H9 (cell line): ENCODE data around the gene KLHL15. TPM values are rescaled to one million over a fixed set of nuclear protein-coding genes. Genes with fewer than 3 reads are reported as not detected.

Experiments
- DNase-seq: peaks from one replicate; pipeline ENCODE4 v3.0.0-alpha.2; 2017
- H2AFZ ChIP-seq: one replicate; pipeline ENCODE4 v1.6.1; 2013; ENCODE audit warnings: mild to moderate bottlenecking, low read length, control low read depth, moderate library complexity
- H2AK5ac ChIP-seq: 2 replicates; pipeline ENCODE4 v1.6.1; 2013; ENCODE audit warnings: low read length, control low read depth, mixed read lengths; ENCODE audit not compliant: insufficient read length
- H2BK120ac ChIP-seq: one replicate; pipeline ENCODE4 v1.6.1; 2013; ENCODE audit warnings: low read depth, mild to moderate bottlenecking, low read length, control low read depth, inconsistent platforms; ENCODE audit not compliant: poor library complexity, severe bottlenecking
- H2BK12ac ChIP-seq: 2 replicates; pipeline ENCODE4 v1.6.1; 2013; ENCODE audit warnings: low read length, control low read depth, mixed read lengths, low read depth; ENCODE audit not compliant: insufficient read length
- H2BK15ac ChIP-seq: 2 replicates; pipeline ENCODE4 v1.6.1; 2013; ENCODE audit warnings: low read depth, low read length, control low read depth
- H2BK20ac ChIP-seq: one replicate; pipeline ENCODE4 v1.6.1; 2013; ENCODE audit warnings: low read depth, mild to moderate bottlenecking, low read length, control low read depth, inconsistent platforms; ENCODE audit not compliant: poor library complexity, severe bottlenecking
- H2BK5ac ChIP-seq: 2 replicates; pipeline ENCODE4 v1.6.1; 2013; ENCODE audit warnings: low read length, control low read depth, mixed read lengths; ENCODE audit not compliant: insufficient read length
- H3K14ac ChIP-seq: 2 replicates; pipeline ENCODE4 v1.6.1; 2013; ENCODE audit warnings: low read length, control low read depth; ENCODE audit not compliant: insufficient read depth
- H3K18ac ChIP-seq: 2 replicates; pipeline ENCODE4 v1.6.1; 2013; ENCODE audit warnings: low read depth, mild to moderate bottlenecking, mixed read lengths, low read length, control low read depth; ENCODE audit not compliant: insufficient read length
- H3K23ac ChIP-seq: 2 replicates; pipeline ENCODE4 v1.6.1; 2013; ENCODE audit warnings: low read length, control low read depth, mixed read lengths, low read depth; ENCODE audit not compliant: insufficient read length
- H3K23me2 ChIP-seq: 2 replicates; pipeline ENCODE4 v1.6.1; 2013; ENCODE audit warnings: low read depth, mild to moderate bottlenecking, mixed read lengths, low read length, control low read depth; ENCODE audit not compliant: insufficient read length, poor library complexity, severe bottlenecking
- H3K27ac ChIP-seq: 2 replicates; pipeline ENCODE4 v1.5.1; 2013; ENCODE audit warnings: low read length, control low read depth, mixed read lengths, low read depth; ENCODE audit not compliant: insufficient read length
- H3K27me3 ChIP-seq: 2 replicates; pipeline ENCODE4 v1.6.1; 2013; ENCODE audit warnings: low read length, control low read depth, inconsistent platforms; ENCODE audit not compliant: insufficient read depth
- H3K4ac ChIP-seq: 2 replicates; pipeline ENCODE4 v1.6.1; 2013; ENCODE audit warnings: low read depth, mild to moderate bottlenecking, control low read depth, inconsistent platforms, low read length, moderate library complexity
- H3K4me1 ChIP-seq: 2 replicates; pipeline ENCODE4 v1.6.1; 2013; ENCODE audit warnings: low read length, control low read depth, inconsistent platforms; ENCODE audit not compliant: insufficient read depth
- H3K4me2 ChIP-seq: 2 replicates; pipeline ENCODE4 v1.6.1; 2013; ENCODE audit warnings: low read length, control low read depth, mixed read lengths; ENCODE audit not compliant: insufficient read length, insufficient read depth
- H3K56ac ChIP-seq: 2 replicates; pipeline ENCODE4 v1.6.1; 2013; ENCODE audit warnings: low read depth, mild to moderate bottlenecking, mixed read lengths, low read length, control low read depth; ENCODE audit not compliant: insufficient read length
- H3K79me1 ChIP-seq: 2 replicates; pipeline ENCODE4 v1.6.1; 2013; ENCODE audit warnings: low read depth, mild to moderate bottlenecking, moderate library complexity, low read length, control low read depth, inconsistent platforms; ENCODE audit not compliant: insufficient read depth, poor library complexity, severe bottlenecking
- H3K79me2 ChIP-seq: 2 replicates; pipeline ENCODE4 v1.6.1; 2013; ENCODE audit warnings: low read length, control low read depth, inconsistent platforms; ENCODE audit not compliant: insufficient read depth
- H3K9ac ChIP-seq: 2 replicates; pipeline ENCODE4 v1.6.1; 2013; ENCODE audit warnings: low read length, control low read depth, mixed read lengths; ENCODE audit not compliant: insufficient read length; ENCODE audit errors: extremely low read depth
- H3K9me3 ChIP-seq: one replicate; pipeline ENCODE4 v1.6.1; 2013; ENCODE audit warnings: low read depth, low read length, inconsistent platforms; ENCODE audit not compliant: control insufficient read depth
- H3T11ph ChIP-seq: one replicate; pipeline ENCODE4 v1.6.1; 2013; ENCODE audit warnings: mild to moderate bottlenecking, low read length, control low read depth, inconsistent platforms
- H4K20me1 ChIP-seq: one replicate; pipeline ENCODE4 v1.6.1; 2013; ENCODE audit not compliant: control insufficient read depth, insufficient read length, insufficient read depth
- H4K5ac ChIP-seq: 2 replicates; pipeline ENCODE4 v1.6.1; 2013; ENCODE audit warnings: low read depth, mild to moderate bottlenecking, mixed read lengths, low read length, control low read depth; ENCODE audit not compliant: insufficient read length
- H4K8ac ChIP-seq: replicated peaks from 2 replicates; pipeline ENCODE4 v1.6.1; 2013; ENCODE audit warnings: low read length, control low read depth, mixed read lengths, low read depth; ENCODE audit not compliant: insufficient read length
- H4K91ac ChIP-seq: 2 replicates; pipeline ENCODE4 v1.6.1; 2013; ENCODE audit warnings: low read depth, mild to moderate bottlenecking, moderate library complexity, mixed read lengths, low read length, control low read depth; ENCODE audit not compliant: insufficient read length
- H3K27ac Mint-ChIP-seq, 3 experiments: 2 replicates in 2 of 3; 3 replicates in 1 of 3; pipeline ENCODE4 v1.8.0; 2020 to 2021; ENCODE audit warnings: mixed read lengths in 3 of 3, mild to moderate bottlenecking in 1 of 3, moderate library complexity in 1 of 3
- H3K27me3 Mint-ChIP-seq: 2 replicates; pipeline ENCODE4 v1.8.0; 2021; ENCODE audit warnings: low read depth, mild to moderate bottlenecking, moderate library complexity, mixed read lengths
- H3K36me3 Mint-ChIP-seq, 3 experiments: 2 replicates in 2 of 3; 3 replicates in 1 of 3; pipeline ENCODE4 v1.8.0; 2020 to 2021; ENCODE audit warnings: low read depth in 3 of 3, mixed read lengths in 3 of 3; ENCODE audit not compliant: insufficient read depth in 1 of 3
- H3K4me1 Mint-ChIP-seq, 2 experiments: 2 replicates each; pipeline ENCODE4 v1.8.0; 2020; ENCODE audit warnings: mixed read lengths in 2 of 2
- H3K4me3 Mint-ChIP-seq, 2 experiments: 2 replicates in 1 of 2; 3 replicates in 1 of 2; pipeline ENCODE4 v1.8.0; 2020 to 2021; ENCODE audit warnings: mild to moderate bottlenecking in 2 of 2, mixed read lengths in 2 of 2, moderate library complexity in 1 of 2
- H3K9me3 Mint-ChIP-seq, 2 experiments: 2 replicates in 1 of 2; 3 replicates in 1 of 2; pipeline ENCODE4 v1.8.0; 2020; ENCODE audit warnings: mild to moderate bottlenecking in 2 of 2, mixed read lengths in 2 of 2, moderate library complexity in 1 of 2
- CTCF ChIP-seq: fragments of 200-600 bp; sonication (generic); conservative IDR thresholded peaks from 3 replicates; pipeline ENCODE4 v1.8.0; 2021; ENCODE audit warnings: antibody characterized with exemption, mild to moderate bottlenecking
- WGBS: extraction: QIAGEN DNeasy Blood & Tissue Kit; methylation state at CpG from one replicate; pipeline ENCODE4 v1.1.7; 2013; ENCODE audit warnings: missing lambda C conversion rate, low lambda C conversion rate, mixed read lengths; ENCODE audit not compliant: insufficient read length; ENCODE audit errors: extremely low coverage; 5-methylcytosine and 5-hydroxymethylcytosine counted together
- total RNA-seq: library from RNA; stranded (reverse); gene quantifications from 2 replicates; pipeline ENCODE4 v1.2.1, GENCODE V29; 2021

KLHL15 gene
- total RNA-seq, 1 experiment from 2014 or later = 19.0 TPM

- WGBS = no CpG with 5 or more reads among the region's 9 CpGs
- Mint-ChIP-seq H3K4me3 (no peak overlapping the region), H3K27ac (no peak overlapping the region)
Observed at GRCh38 chrX:24017674-24018073, 9.3 kb downstream of the KLHL15 start.

More at GRCh38 chrX:24017674-24018073, 9.3 kb downstream of the KLHL15 start:
- Histone ChIP-seq H4K8ac (no peak overlapping the region), H3K4me1 (no peaks in the 10 kb centered on the region), H2AFZ (no peak overlapping the region), H2AK5ac (no peak overlapping the region), H4K91ac (no peak overlapping the region), H3K56ac (no peak overlapping the region), H2BK5ac (no peak overlapping the region), H3K23me2 (no peaks in the 10 kb centered on the region), H3K27me3 (no peaks in the 10 kb centered on the region), H4K20me1 (no peaks in the 10 kb centered on the region), H3K27ac (no peak overlapping the region), H3K18ac (no peak overlapping the region), H2BK20ac (no peak overlapping the region), H4K5ac (no peak overlapping the region), H3T11ph (no peak overlapping the region), H2BK15ac (no peak overlapping the region), H3K9me3 (no peaks in the 10 kb centered on the region), H3K4me2 (no peak overlapping the region), H3K14ac (no peak overlapping the region), H3K23ac (no peak overlapping the region), H3K4ac (no peak overlapping the region), H2BK120ac (no peak overlapping the region), H2BK12ac (no peak overlapping the region), H3K79me1 (peaks cover 14% of the 10 kb centered on the region), H3K79me2 (0 out of 2 replicates have a peak, but pooled peaks cover 3% of the 10 kb centered on the region), H3K9ac (no peak overlapping the region)
- H3K27me3 Mint-ChIP-seq = no peaks in the 10 kb centered on the region
- TF ChIP-seq CTCF = no peak
- no peak for DNase-seq
- peaks cover 8 to 10% of the 10 kb centered on the region in 2 experiments for H3K4me1 Mint-ChIP-seq
- peaks cover 2 to 30% (median 21%) of the 10 kb centered on the region in 3 experiments for H3K36me3 Mint-ChIP-seq
- no peaks in the 10 kb centered on the region for H3K9me3 Mint-ChIP-seq
